ENCODE measurements around the gene ROCK2. TPM values are rescaled to one million over a fixed set of nuclear protein-coding genes. Genes with fewer than 3 reads are reported as not detected.

The ROCK2 gene
- total RNA-seq, 2 donors from 2014 or later = 62.7 to 80.9 TPM

- Histone ChIP-seq H3K4me1 (peaks cover 10% of the 10 kb centered on the region), H3K4me3 (no peak overlapping the region), H3K9me3 (no peaks in the 10 kb centered on the region), H3K9ac (ENCODE audit: low read depth in 2 of 2, low read length in 2 of 2) (peak overlapping the region in 1 of 2 donors; percentile 0), H3K36me3 (no peaks in the 10 kb centered on the region), H3K27me3 (no peaks in the 10 kb centered on the region), H3K27ac (no peak overlapping the region)
- no peak for TF ChIP-seq CTCF (IDR thresholded peaks at IDR 0.05)
- DNase-seq = no peak
- intact Hi-C loops (cut with DNase I) = loop anchor here (5.0 to 10.0 kb wide), 4 partner anchors 81 to 451 kb away; no protein-coding TSS in a partner anchor
These were observed 210.5 kb downstream of the ROCK2 start for GRCh38 chr2:11133936-11134320.

- H3K9ac ChIP-seq (ENCODE audit: low read depth in 2 of 2, low read length in 2 of 2) = peak overlapping the region; percentile 30 to 53
- intact Hi-C loops (cut with DNase I) = loop anchor here (5.0 to 10.0 kb wide), 4 partner anchors 81 to 451 kb away; no protein-coding TSS in a partner anchor
- H3K27ac ChIP-seq = no peak overlapping the region
- no peaks in the 10 kb centered on the region for H3K9me3 ChIP-seq
- TF ChIP-seq CTCF (IDR thresholded peaks at IDR 0.05) = no peak
- peaks cover 10% of the 10 kb centered on the region for H3K4me1 ChIP-seq
- H3K27me3 ChIP-seq = no peaks in the 10 kb centered on the region
- H3K4me3 ChIP-seq = peak overlapping the region; percentile 44
- DNase-seq = no peak
- H3K36me3 ChIP-seq = no peaks in the 10 kb centered on the region
These were observed 211.0 kb downstream of the ROCK2 start for GRCh38 chr2:11133238-11133935.

GRCh38 chr2:11132036-11132671 is 212.3 kb downstream of the ROCK2 start:
- peaks cover 10% of the 10 kb centered on the region for H3K4me1 ChIP-seq
- H3K9ac ChIP-seq (ENCODE audit: low read depth in 2 of 2, low read length in 2 of 2) = peak overlapping the region; percentile 30 to 53
- no peak for DNase-seq
- intact Hi-C loops (cut with DNase I) = loop anchor here (5.0 to 10.0 kb wide), 4 partner anchors 83 to 453 kb away; no protein-coding TSS in a partner anchor
- H3K36me3 ChIP-seq = no peaks in the 10 kb centered on the region
- no peaks in the 10 kb centered on the region for H3K27me3 ChIP-seq
- H3K27ac ChIP-seq = no peak overlapping the region
- H3K4me3 ChIP-seq = peak overlapping the region; percentile 44
- TF ChIP-seq CTCF (IDR thresholded peaks at IDR 0.05) = no peak
- H3K9me3 ChIP-seq = no peaks in the 10 kb centered on the region

DNA sequence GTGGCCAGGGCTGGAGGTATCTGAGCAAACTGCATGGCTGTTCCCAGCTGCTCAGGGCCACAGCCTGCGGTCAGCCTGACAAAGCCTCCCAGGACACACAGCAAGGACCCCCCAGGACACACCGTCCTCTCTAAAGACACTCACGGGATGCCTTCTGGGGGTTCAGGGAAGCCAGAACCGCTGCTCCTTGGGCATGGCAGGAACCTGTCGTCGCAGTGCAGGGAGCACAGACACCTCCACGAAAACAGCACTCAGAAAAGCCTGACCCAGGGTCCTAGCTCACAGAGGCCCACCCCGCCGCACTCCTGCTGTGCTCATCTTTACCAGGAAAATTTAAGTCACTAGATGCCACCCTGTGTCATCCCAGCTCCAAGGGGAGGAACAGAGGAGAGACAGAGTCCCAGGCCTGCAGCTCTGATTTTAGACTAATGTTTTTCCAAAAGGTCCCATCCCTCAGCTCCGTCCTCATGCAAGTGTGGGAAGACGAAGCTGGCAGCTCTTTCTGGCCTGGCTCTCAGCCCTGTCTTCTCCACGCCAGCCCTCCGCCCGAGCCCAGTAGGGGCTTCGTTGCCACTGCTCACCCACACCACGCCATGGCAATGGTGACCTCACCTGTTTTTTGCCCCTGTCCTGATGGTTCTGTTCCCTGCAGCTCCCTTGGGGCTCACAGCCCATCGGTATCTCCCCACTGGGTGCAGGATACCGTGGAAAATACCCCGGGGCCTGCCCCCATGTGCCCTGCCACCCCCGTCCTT is 213.1 kb downstream of the ROCK2 start:
- intact Hi-C loops (cut with DNase I) = loop anchor here (5.0 to 10.0 kb wide), 4 partner anchors 83 to 453 kb away; no protein-coding TSS in a partner anchor
- H3K36me3 ChIP-seq = no peaks in the 10 kb centered on the region
- H3K27me3 ChIP-seq = no peaks in the 10 kb centered on the region
- H3K4me3 ChIP-seq = no peak overlapping the region
- H3K9ac ChIP-seq (ENCODE audit: low read depth in 2 of 2, low read length in 2 of 2) = no peak overlapping the region
- DNase-seq = no peak
- H3K27ac ChIP-seq = no peak overlapping the region
- H3K4me1 ChIP-seq = peaks cover 10% of the 10 kb centered on the region
- TF ChIP-seq CTCF (IDR thresholded peaks at IDR 0.05) = no peak
- no peaks in the 10 kb centered on the region for H3K9me3 ChIP-seq

Other genes starting within 250 kb of the ROCK2 start
- gene SLC66A3, start 189.2 kb downstream of the ROCK2 start, total RNA-seq = 10 to 100 TPM in 1 of 2 donors, 1 to 10 TPM in 1; 7.7 to 13.2 TPM
- gene E2F6, start 121.5 kb upstream of the ROCK2 start, total RNA-seq = 1 to 10 TPM; 6.6 TPM
- 1 to 10 TPM in 1 of 2 donors, under 1 TPM in 1; 0.77 to 1.1 TPM for gene GREB1, start 189.4 kb upstream of the ROCK2 start, total RNA-seq

All from colonic mucosa (tissue), 4 donors.